Dermis blood vessel endothelial cell (primary cell): ENCODE results near the gene KCNQ4. TPM values are rescaled to one million over a fixed set of nuclear protein-coding genes. Genes with fewer than 3 reads are reported as not detected.

ENCODE experiments used
- DNase-seq: peaks from one replicate; pipeline ENCODE4 v3.0.0; 2010
- total RNA-seq: library from RNA; depleted of rRNA; stranded (reverse); fragments of >200 nt; gene quantifications from 2 replicates; pipeline ENCODE4 v1.2.3, GENCODE V29; 2014

KCNQ4 gene
- total RNA-seq, 1 donor from 2014 or later, result not detected

DNA sequence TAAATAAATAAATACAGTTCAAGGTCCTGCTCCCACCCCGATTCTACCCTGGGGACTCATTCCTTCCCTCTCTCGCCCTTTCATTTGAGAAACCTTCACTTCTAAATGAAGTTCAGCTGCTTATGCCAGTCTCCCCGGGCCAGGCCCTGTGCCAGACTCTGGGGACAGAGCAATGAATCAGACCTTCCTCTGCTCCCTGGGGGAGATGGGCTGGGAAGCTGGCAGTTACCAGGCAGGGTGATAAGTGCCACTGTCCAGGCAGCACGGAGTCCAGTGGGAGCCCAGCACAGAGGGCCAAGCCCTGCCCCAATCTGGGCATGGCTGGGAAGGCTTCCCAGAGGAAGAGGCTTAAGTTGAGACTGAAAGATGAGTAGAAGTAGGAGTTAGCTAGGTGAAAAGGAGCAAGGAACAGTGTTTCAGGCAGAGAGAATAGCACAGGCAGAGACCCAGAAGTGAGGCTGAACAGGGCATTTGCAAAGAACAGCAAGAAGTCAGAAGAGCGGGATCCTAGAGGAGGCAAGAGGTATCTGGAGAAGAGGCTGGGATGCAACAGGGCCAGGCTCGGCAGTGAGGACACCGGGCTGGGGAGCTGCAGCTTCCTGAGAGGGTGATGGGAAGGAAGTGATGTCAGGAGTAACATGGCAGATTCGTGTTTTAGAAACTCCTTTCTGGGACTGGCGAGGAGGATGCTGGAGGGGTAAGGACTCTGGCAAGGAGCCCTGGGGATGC lies 13.5 kb downstream of the KCNQ4 start:
- DNase-seq, result peak; percentile 38

GRCh38 chr1:40797668-40798010 lies 14.1 kb downstream of the KCNQ4 start:
- DNase-seq, result no peak

DNA sequence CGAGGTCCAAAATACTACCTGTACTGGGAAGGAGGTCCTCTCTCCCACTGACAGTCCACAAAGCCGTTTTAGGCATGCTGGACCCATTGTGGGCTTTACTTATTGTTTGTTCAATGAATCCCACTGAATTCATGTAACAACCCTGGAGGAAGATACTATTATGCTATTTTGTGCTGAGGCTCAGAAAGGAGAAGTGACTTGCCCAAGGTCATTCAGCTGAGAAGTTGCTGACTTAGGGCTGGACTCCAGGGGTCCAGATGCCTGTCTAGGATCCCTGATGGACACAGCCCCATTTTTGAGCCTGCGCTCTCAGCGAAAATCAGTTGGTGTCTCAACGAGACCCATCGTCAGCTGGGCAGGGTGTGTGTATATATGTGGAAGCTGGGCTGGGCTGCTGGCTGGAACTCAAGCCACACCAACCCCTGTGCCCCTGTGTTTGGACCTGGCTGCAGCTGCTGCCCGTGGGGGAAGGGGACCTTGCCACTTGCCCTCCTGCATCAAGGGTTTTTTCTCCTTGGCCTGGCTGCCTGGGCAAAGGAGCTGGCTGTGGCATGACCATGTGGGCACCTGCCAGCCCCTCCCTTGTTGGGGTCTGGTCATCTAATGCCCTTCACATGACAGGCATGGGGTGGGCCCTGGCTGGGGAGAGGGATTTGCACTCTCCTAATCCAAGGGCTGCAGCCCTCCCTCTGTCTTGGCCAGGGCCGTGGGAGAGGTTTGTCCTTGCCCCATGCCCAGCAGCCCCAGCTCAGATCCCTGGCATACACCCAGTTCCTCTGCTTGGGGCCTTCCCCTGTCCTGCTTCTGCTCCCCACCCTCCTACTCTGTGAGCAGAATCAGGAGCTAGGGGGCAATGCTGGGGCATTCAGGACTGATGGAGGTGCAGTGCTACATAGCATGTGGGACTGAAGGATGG lies 15.0 kb downstream of the KCNQ4 start:
- DNase-seq, result no peak

GRCh38 chr1:40799351-40799867 lies 15.8 kb downstream of the KCNQ4 start:
- no peak for DNase-seq

- DNase-seq, result no peak
These were observed 18.1 kb downstream of the KCNQ4 start for GRCh38 chr1:40801742-40802077.

- peak; percentile 80 for DNase-seq
These were observed 18.6 kb downstream of the KCNQ4 start for GRCh38 chr1:40802078-40802741.

DNA sequence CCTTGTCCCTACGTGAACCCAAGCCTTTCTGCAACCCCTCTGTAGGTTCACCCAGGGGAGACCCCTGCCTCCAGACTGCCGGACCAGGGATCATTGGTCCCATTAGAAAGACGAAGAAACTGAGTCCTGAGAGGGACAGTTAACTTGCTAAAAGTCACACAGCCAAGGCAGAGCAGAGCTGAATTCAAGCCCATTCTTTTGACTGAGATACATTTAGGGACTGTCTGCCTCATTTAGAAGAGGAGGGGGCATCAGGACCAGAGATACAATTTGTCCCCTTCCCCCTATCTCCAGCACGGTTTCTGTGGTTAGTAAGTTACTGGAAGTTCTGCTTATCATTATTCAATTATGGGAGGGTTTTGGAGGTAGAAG lies 19.1 kb downstream of the KCNQ4 start:
- no peak for DNase-seq

- no peak for DNase-seq
These were observed 19.9 kb downstream of the KCNQ4 start for GRCh38 chr1:40803447-40803846.

- DNase-seq, result no peak
These were observed 20.3 kb downstream of the KCNQ4 start for GRCh38 chr1:40803902-40804301.

DNA sequence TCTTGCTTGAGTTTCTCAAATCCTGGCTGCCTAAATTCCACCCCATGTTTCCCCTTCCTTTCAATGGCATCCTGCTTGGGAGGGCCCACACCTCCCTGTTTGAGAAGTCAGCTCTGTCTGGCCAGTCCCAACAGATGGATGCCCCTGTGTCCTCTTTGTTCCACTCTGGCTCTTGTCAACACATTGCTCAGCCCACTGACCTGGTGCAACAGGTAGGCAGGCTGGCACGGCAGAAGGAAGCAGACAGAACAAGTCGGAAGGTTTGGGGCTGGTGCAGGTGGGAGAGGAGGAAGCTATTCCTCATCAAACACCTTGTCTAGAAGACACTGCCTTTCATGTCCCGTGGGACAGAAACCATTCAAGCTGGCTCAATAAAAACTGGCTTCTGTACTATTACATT lies 22.7 kb downstream of the KCNQ4 start:
- DNase-seq, result no peak

DNA sequence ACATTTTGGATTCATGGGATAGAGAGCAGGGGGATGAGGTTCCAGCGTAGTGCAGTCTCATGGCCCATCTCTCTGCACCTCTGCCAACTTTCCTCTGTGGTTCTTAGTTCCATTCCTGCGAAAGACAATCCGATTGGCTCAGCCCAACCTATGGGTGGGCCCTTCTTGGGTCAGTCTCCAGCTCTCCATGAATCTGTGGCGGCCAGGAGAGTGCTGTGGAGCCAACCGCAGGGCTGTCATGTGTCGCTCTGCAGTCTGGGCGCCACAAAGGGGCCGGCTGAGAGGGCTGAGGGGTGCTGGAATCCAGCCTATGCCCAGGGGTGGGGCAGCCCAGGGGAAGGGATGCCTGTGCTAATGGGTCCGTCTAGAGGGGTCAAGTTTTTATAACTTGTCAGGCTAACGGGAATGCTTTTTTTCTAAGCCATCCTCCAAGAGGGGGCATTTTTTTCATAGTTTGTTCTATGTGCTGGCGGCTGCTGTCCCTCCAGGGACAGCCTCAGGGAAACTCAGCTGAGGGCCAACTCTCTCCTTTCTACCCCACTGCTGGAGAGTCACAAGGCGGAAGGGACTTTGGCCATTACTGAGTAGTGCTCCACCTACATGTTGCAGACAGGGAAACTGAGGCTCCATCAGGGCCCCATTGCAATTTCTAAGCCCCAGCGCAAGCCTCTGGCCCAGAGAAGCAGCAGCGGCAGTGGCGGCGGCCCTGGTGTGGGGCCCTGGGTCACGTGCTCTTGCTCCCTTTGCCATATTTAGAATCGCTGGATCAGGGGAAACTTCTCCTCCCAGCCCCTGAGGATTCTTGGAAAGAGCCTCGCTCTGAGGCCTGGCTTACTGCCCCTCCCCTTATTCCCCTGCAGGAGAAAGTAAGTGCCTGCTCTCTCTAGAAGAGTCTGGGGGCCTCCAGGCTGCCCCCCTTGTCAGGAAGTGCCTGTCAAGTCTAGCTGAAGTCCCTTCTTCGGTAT lies 23.4 kb downstream of the KCNQ4 start:
- no peak for DNase-seq

DNA sequence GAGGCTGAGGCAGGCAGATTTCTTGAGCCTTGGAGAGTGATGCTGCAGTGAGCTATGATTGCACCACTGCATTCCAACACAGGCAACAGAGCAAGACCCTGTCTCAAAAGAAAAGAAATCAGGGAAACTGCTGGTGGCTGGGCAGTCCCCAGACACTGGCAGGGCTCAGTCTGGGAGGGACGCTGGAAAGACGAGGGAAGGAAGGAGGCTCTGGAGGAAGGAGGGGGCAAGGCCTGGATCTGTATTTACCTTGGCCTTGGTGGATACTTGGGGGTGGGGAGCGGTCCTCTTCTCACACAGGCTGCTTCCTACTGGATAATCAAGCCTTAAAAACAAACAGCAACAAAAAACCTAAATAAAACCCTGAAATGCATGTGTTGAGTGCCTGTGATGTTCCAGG lies 24.4 kb downstream of the KCNQ4 start:
- DNase-seq, result no peak

GRCh38 chr1:40808444-40808843 lies 24.9 kb downstream of the KCNQ4 start:
- no peak for DNase-seq

DNA sequence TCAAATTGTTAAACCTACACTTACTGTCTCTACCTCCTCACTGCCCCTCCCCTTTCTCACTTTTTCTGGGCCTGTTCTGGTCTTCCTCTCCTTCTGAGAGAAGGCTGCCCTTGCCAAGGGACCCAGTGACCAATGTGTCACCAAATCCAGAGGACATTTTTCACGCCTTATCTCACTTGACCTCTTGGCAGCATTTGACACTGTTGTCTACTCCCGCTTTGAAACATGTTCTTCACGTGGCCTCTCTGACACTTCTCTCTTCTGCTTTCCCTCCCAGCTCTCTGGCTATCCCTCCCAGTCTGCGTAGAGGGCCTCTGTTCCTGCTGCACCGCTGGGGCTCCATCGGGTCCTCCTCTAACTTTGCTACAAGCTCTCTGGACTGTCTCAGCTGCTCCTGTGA lies 25.3 kb downstream of the KCNQ4 start:
- no peak for DNase-seq

DNA sequence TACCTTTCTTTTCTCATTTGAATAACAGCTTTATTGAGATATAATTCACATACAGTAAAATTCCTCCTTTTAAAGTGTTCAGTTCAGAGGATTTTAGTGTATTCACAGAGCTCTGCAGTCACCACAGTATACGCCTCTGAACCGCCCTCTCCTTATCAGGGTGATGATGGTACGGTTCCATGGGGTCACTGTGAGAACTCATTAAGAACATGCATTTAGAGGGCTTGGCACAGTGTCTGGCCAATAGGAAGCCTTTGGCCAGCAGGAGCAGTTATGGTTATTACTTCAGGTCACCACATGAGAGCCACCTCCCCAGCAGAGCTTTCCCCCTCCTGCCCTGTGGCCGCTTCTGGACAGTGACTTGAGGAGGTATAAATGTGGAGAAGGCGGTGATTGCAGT lies 27.3 kb downstream of the KCNQ4 start:
- no peak for DNase-seq

GRCh38 chr1:40815420-40815819 lies 31.8 kb downstream of the KCNQ4 start:
- no peak for DNase-seq

DNA sequence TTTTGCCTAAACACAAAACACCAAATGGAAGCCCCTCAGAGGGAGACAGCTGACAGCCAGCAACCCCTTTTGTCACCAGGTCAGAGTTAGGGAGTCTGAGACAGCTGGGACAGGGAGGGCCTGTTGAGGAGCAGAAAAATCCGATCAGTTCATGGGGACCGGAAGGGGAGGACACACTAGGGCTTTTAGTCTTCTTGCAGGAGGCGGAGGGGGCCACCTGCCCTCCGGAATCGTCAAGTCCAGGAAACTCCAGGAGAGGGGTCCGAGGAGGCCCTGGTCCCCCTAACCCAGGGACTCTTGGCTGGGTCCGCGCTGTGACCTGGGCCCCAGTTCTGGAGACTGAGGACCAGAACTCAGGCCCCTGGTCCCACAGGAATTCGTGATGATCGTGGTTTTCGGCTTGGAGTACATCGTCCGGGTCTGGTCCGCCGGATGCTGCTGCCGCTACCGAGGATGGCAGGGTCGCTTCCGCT lies 34.2 kb downstream of the KCNQ4 start:
- DNase-seq, result no peak

DNA sequence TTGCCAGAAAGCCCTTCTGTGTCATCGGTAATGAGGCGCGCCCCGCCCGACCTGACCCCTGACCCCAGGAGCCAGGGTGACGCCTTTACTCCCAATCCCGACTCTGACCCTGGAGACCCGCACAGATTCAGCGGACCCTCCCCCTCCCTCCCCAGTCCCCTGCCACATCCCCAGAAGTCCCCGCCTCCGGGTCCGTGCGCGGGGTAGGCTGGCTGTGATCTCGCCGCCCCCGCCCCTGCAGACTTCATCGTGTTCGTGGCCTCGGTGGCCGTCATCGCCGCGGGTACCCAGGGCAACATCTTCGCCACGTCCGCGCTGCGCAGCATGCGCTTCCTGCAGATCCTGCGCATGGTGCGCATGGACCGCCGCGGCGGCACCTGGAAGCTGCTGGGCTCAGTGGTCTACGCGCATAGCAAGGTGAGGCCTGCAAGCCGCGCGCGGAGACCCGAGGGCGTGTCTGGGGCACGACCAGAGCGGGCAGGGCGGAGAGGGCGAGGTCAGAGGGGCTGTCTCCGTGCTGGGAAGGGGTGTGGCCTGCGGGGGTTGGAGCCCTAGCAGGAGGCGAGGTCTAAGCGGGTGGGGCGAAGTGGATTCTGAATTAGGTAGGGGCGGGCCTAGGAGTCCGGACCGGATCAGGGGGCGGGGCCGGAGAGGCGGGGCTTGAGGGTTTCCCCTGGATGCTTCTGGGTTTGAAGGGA lies 34.8 kb downstream of the KCNQ4 start:
- DNase-seq, result peak; percentile 19

DNA sequence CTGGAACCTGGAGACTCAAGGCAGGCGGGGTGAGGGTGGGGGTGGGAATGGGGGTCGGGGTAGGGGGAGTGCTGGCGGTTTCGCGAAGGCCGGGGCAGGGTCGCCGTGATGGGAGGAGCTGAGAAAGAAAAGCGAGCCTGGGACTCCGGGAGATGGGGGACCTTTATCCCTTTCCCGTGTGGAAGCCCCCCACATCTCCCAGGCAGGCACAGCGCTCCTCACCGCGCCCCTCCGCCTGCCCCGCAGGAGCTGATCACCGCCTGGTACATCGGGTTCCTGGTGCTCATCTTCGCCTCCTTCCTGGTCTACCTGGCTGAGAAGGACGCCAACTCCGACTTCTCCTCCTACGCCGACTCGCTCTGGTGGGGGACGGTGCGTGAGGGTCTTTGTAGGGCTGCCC lies 35.5 kb downstream of the KCNQ4 start:
- no peak for DNase-seq

GRCh38 chr1:40820251-40820797 lies 36.7 kb downstream of the KCNQ4 start:
- DNase-seq, result no peak
